WTC11 (cell line): Measurements from ENCODE around the gene ZNF175. TPM values are rescaled to one million over a fixed set of nuclear protein-coding genes. Genes with fewer than 3 reads are reported as not detected.

ENCODE experiments used
- ATAC-seq: fragments of 200-7000 bp; cut with Tn5 transposase; 2 replicates; pipeline ENCODE4 v1.10.0; 2021; ENCODE audit warnings: mild to moderate bottlenecking, moderate library complexity
- CTCF ChIA-PET: fragments of 300-600 bp; sonication (Branson Sonifier 250); formaldehyde crosslinking; loops from one replicate; lab custom pipeline; 2021; ENCODE audit warnings: antibody characterized with exemption; lab: Charles Lee
- POLR2A ChIA-PET: fragments of 350-600 bp; sonication (Branson Sonifier 250); formaldehyde crosslinking; loops from one replicate; lab custom pipeline; 2021; ENCODE audit warnings: antibody characterized with exemption; lab: Charles Lee
- DNase-seq: peaks from one replicate; pipeline ENCODE4 v3.0.0; 2021; ENCODE audit warnings: low spot score
- H3K27ac Mint-ChIP-seq: 2 replicates; pipeline ENCODE4 v1.8.0; 2021; ENCODE audit warnings: mixed read lengths
- H3K27me3 Mint-ChIP-seq: 2 replicates; pipeline ENCODE4 v1.8.0; 2021; ENCODE audit warnings: low read depth, mild to moderate bottlenecking, moderate library complexity, mixed read lengths
- H3K36me3 Mint-ChIP-seq: 2 replicates; pipeline ENCODE4 v1.8.0; 2021; ENCODE audit warnings: mixed read lengths
- H3K4me1 Mint-ChIP-seq: 2 replicates; pipeline ENCODE4 v1.8.0; 2022; ENCODE audit warnings: mixed read lengths
- H3K4me3 Mint-ChIP-seq: 2 replicates; pipeline ENCODE4 v1.8.0; 2021; ENCODE audit warnings: mild to moderate bottlenecking, moderate library complexity, mixed read lengths
- H3K9me3 Mint-ChIP-seq: 2 replicates; pipeline ENCODE4 v1.8.0; 2021; ENCODE audit warnings: mixed read lengths
- GABPB1 ChIP-seq: sonication (generic); formaldehyde crosslinking; IDR thresholded peaks from 2 replicates; pipeline ENCODE4 v1.8.1; 2023; ENCODE audit warnings: mild to moderate bottlenecking, missing genetic modification reagents
- GRHL2 ChIP-seq: fragments of 250-450 bp; sonication (Bioruptor Pico); IDR thresholded peaks from 2 replicates; pipeline ENCODE4 v1.8.0; 2022; ENCODE audit warnings: mild to moderate bottlenecking, moderate library complexity; ENCODE audit not compliant: insufficient replicate concordance, severe bottlenecking
- MYBL2 ChIP-seq: sonication (generic); formaldehyde crosslinking; IDR thresholded peaks from 2 replicates; pipeline ENCODE4 v1.8.1; 2023; ENCODE audit warnings: mild to moderate bottlenecking, moderate library complexity, missing genetic modification reagents
- NR1H2 ChIP-seq: sonication (generic); formaldehyde crosslinking; IDR thresholded peaks from 2 replicates; pipeline ENCODE4 v1.9.0; 2021; ENCODE audit warnings: mild to moderate bottlenecking, moderate library complexity, missing genetic modification reagents
- ZNF121 ChIP-seq: sonication (generic); formaldehyde crosslinking; IDR thresholded peaks from 2 replicates; pipeline ENCODE4 v1.8.0; 2023; ENCODE audit warnings: missing genetic modification reagents
- ZNF532 ChIP-seq: fragments of 250-450 bp; sonication (Bioruptor Pico); IDR thresholded peaks from 2 replicates; pipeline ENCODE4 v1.9.0; 2021; ENCODE audit warnings: mild to moderate bottlenecking, borderline replicate concordance
- total RNA-seq: library from RNA; stranded (reverse); gene quantifications from 3 replicates; pipeline ENCODE4 v1.2.3, GENCODE V29; 2021
- TF ChIP-seq, protein P1 (sequence below): sonication (generic); formaldehyde crosslinking; IDR thresholded peaks from 2 replicates; pipeline ENCODE4 v1.8.0; 2022; ENCODE audit warnings: missing genetic modification reagents
- TF ChIP-seq, protein P2 (sequence below): sonication (generic); formaldehyde crosslinking; IDR thresholded peaks from 2 replicates; pipeline ENCODE4 v1.8.1; 2023; ENCODE audit warnings: mild to moderate bottlenecking, missing genetic modification reagents, moderate library complexity
- TF ChIP-seq, protein P3 (sequence below): fragments of 200-600 bp; IDR thresholded peaks from 2 replicates; pipeline ENCODE4 v1.8.0; 2022; ENCODE audit warnings: antibody characterized with exemption
- TF ChIP-seq, protein P4 (sequence below): sonication (generic); formaldehyde crosslinking; IDR thresholded peaks from 2 replicates; pipeline ENCODE4 v1.8.0; 2022; ENCODE audit warnings: mild to moderate bottlenecking, missing genetic modification reagents

Gene ZNF175
- total RNA-seq, 1 experiment from 2014 or later: 10.9 TPM

- TF ChIP-seq ZNF532 (CRISPR knock-in tag) (no peak), MYBL2 (CRISPR knock-in tag) (no peak), GRHL2 (CRISPR knock-in tag) (no peak)
- TF ChIP-seq, protein P1, sequence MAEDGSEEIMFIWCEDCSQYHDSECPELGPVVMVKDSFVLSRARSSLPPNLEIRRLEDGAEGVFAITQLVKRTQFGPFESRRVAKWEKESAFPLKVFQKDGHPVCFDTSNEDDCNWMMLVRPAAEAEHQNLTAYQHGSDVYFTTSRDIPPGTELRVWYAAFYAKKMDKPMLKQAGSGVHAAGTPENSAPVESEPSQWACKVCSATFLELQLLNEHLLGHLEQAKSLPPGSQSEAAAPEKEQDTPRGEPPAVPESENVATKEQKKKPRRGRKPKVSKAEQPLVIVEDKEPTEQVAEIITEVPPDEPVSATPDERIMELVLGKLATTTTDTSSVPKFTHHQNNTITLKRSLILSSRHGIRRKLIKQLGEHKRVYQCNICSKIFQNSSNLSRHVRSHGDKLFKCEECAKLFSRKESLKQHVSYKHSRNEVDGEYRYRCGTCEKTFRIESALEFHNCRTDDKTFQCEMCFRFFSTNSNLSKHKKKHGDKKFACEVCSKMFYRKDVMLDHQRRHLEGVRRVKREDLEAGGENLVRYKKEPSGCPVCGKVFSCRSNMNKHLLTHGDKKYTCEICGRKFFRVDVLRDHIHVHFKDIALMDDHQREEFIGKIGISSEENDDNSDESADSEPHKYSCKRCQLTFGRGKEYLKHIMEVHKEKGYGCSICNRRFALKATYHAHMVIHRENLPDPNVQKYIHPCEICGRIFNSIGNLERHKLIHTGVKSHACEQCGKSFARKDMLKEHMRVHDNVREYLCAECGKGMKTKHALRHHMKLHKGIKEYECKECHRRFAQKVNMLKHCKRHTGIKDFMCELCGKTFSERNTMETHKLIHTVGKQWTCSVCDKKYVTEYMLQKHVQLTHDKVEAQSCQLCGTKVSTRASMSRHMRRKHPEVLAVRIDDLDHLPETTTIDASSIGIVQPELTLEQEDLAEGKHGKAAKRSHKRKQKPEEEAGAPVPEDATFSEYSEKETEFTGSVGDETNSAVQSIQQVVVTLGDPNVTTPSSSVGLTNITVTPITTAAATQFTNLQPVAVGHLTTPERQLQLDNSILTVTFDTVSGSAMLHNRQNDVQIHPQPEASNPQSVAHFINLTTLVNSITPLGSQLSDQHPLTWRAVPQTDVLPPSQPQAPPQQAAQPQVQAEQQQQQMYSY: no peak
These were observed 41.8 kb upstream of the ZNF175 start (continued) for GRCh38 chr19:51529301-51529700.

DNA sequence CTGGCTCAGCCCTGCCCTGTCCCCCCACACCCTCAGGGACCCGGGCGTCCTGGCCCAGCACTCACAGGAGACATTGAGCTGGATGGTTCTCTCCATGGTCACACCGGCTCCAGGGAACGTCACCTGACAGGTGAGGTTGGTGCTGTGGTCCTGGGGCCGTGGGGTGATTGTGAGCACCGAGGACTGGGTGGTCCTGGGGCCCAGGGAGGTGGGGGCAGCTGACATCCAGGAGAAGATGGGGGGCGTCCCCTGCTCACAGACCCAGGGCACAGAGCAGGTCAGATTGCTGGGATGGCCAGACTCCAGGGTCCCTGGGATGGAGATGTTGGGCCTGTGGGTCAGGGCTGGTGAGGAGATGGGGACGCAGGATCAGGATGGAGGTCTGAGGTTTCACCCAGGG lies 40.5 kb upstream of the ZNF175 start:
- H3K4me1 Mint-ChIP-seq: peaks cover 9% of the 10 kb centered on the region
- H3K9me3 Mint-ChIP-seq: no peaks in the 10 kb centered on the region
- H3K27me3 Mint-ChIP-seq: peaks cover 50% of the 10 kb centered on the region
- no peak for TF ChIP-seq ZNF121 (CRISPR knock-in tag)
- TF ChIP-seq, protein P2, sequence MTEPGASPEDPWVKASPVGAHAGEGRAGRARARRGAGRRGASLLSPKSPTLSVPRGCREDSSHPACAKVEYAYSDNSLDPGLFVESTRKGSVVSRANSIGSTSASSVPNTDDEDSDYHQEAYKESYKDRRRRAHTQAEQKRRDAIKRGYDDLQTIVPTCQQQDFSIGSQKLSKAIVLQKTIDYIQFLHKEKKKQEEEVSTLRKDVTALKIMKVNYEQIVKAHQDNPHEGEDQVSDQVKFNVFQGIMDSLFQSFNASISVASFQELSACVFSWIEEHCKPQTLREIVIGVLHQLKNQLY (CRISPR knock-in tag): no peak
- TF ChIP-seq, protein P3, sequence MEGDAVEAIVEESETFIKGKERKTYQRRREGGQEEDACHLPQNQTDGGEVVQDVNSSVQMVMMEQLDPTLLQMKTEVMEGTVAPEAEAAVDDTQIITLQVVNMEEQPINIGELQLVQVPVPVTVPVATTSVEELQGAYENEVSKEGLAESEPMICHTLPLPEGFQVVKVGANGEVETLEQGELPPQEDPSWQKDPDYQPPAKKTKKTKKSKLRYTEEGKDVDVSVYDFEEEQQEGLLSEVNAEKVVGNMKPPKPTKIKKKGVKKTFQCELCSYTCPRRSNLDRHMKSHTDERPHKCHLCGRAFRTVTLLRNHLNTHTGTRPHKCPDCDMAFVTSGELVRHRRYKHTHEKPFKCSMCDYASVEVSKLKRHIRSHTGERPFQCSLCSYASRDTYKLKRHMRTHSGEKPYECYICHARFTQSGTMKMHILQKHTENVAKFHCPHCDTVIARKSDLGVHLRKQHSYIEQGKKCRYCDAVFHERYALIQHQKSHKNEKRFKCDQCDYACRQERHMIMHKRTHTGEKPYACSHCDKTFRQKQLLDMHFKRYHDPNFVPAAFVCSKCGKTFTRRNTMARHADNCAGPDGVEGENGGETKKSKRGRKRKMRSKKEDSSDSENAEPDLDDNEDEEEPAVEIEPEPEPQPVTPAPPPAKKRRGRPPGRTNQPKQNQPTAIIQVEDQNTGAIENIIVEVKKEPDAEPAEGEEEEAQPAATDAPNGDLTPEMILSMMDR: no peak
- TF ChIP-seq NR1H2: no peak
- no peaks in the 10 kb centered on the region for H3K36me3 Mint-ChIP-seq
- ATAC-seq (no peak), DNase-seq (no peak)
- no peak overlapping the region for H3K27ac Mint-ChIP-seq
- ChIA-PET POLR2A (interaction anchor here (1.6 kb wide), 1 partner anchor 18 kb away, joined by 4 read pairs; no protein-coding TSS in a partner anchor), CTCF (interaction anchor here (0.5 to 0.9 kb wide), 3 partner anchors 108 to 130 kb away, joined by 4 to 5 read pairs (median 4); no protein-coding TSS in a partner anchor)
- H3K4me3 Mint-ChIP-seq: no peak overlapping the region

GRCh38 chr19:51531349-51532315 lies 39.5 kb upstream of the ZNF175 start, which contains the start of gene SIGLEC6:
TSS of gene SIGLEC6 (minus strand) at chr19:51531670. CDS start at chr19:51531648, 22 bp downstream.
- no peak within 1 kb of the TSS for H3K27ac Mint-ChIP-seq

More at GRCh38 chr19:51531349-51532315, 39.5 kb upstream of the ZNF175 start, which contains the start of gene SIGLEC6:
- POLR2A ChIA-PET: interaction anchor here (1.6 kb wide), 1 partner anchor 17 kb away, joined by 4 read pairs; no protein-coding TSS in a partner anchor
- TF ChIP-seq, protein P4, sequence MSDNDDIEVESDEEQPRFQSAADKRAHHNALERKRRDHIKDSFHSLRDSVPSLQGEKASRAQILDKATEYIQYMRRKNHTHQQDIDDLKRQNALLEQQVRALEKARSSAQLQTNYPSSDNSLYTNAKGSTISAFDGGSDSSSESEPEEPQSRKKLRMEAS (CRISPR knock-in tag): peak; percentile 35; the same call in 1 of the 2 replicates
- TF ChIP-seq GABPB1 (CRISPR knock-in tag): no peak
- Mint-ChIP-seq H3K9me3 (no peaks in the 10 kb centered on the region), H3K4me1 (peaks cover 12% of the 10 kb centered on the region), H3K36me3 (no peaks in the 10 kb centered on the region), H3K27me3 (peaks cover 51% of the 10 kb centered on the region), H3K4me3 (no peak within 1 kb of the TSS)
- ATAC-seq: peak; percentile 88
- DNase-seq: peak; percentile 48
- CTCF ChIA-PET: no interaction called here
